Panc1 (cell line): ENCODE data around the gene RNF144A. TPM values are rescaled to one million over a fixed set of nuclear protein-coding genes. Genes with fewer than 3 reads are reported as not detected.

Experiments used
- ATAC-seq: fragments of 200-7000 bp; cut with Tn5 transposase; 2 replicates; pipeline ENCODE4 v1.9.1; 2020; ENCODE audit warnings: mild to moderate bottlenecking, moderate library complexity
- BruUV-seq: library from RNA; stranded (reverse); fragments of 400-500 nt; replicated peaks from 2 replicates; lab custom pipeline; 2021; lab: Mats Ljungman, UMichigan
- CTCF ChIA-PET: fragments of 300-600 bp; sonication (Branson Sonifier 250); formaldehyde crosslinking; loops from one replicate; lab custom pipeline; 2022; ENCODE audit warnings: antibody characterized with exemption; lab: Charles Lee
- POLR2A ChIA-PET: fragments of 300-600 bp; sonication (Branson Sonifier 250); formaldehyde crosslinking; loops from one replicate; lab custom pipeline; 2022; ENCODE audit warnings: antibody characterized with exemption; lab: Charles Lee
- DNase-seq: peaks from one replicate; pipeline ENCODE4 v3.0.0-alpha.2; 2010; ENCODE audit warnings: low read depth, low spot score
- H3K27ac ChIP-seq: 2 replicates; pipeline ENCODE4 v1.5.1; 2011; ENCODE audit warnings: mild to moderate bottlenecking, low read length, inconsistent platforms
- H3K27me3 ChIP-seq: fragments of 200-500 bp; sonication (Bioruptor generic); 2 replicates; pipeline ENCODE4 v1.6.0; 2014; ENCODE audit warnings: low read length, inconsistent platforms; ENCODE audit not compliant: control insufficient read depth, insufficient read depth
- H3K36me3 ChIP-seq: fragments of 200-500 bp; sonication (Bioruptor generic); 2 replicates; pipeline ENCODE4 v1.5.1; 2014; ENCODE audit warnings: inconsistent platforms, mild to moderate bottlenecking, low read length, moderate library complexity; ENCODE audit not compliant: control insufficient read depth, insufficient read depth
- H3K4me1 ChIP-seq: 2 replicates; pipeline ENCODE4 v1.5.1; 2011; ENCODE audit warnings: inconsistent platforms, mild to moderate bottlenecking, low read length, moderate library complexity; ENCODE audit not compliant: control insufficient read depth, insufficient read depth
- H3K4me3 ChIP-seq, 2 experiments: 2 replicates each; pipeline ENCODE4 v1.5.1; 2011 to 2012; ENCODE audit warnings: low read depth in 2 of 2, low read length in 2 of 2, mild to moderate bottlenecking in 2 of 2, inconsistent platforms in 1 of 2, moderate library complexity in 1 of 2
- H3K9me3 ChIP-seq: fragments of 200-500 bp; sonication (Bioruptor generic); 2 replicates; pipeline ENCODE4 v1.5.1; 2014; ENCODE audit warnings: low read depth, mild to moderate bottlenecking, inconsistent platforms, low read length, moderate library complexity; ENCODE audit not compliant: control insufficient read depth, insufficient read depth
- POLR2AphosphoS5 ChIP-seq: IDR thresholded peaks from 2 replicates; pipeline ENCODE4 v1.6.1; 2012; ENCODE audit warnings: mild to moderate bottlenecking, low read depth, low read length, moderate library complexity
- SIN3A ChIP-seq: IDR thresholded peaks from 2 replicates; pipeline ENCODE4 v1.6.1; 2012; ENCODE audit warnings: low read depth, mild to moderate bottlenecking, low read length, moderate library complexity, borderline replicate concordance; ENCODE audit not compliant: insufficient read depth
- TCF7L2 ChIP-seq: IDR thresholded peaks from 2 replicates; pipeline ENCODE4 v1.6.1; 2011; ENCODE audit warnings: mild to moderate bottlenecking, low read depth, low read length, inconsistent platforms
- in situ Hi-C: cut with HindIII; loops from 2 replicates; pipeline ENCODE4 v1.10.0; 2016; ENCODE audit warnings: low sequenced_read_pairs, low pct_unique_long_range_greater_than_20kb
- intact Hi-C: fragments of 100-400 bp; cut with micrococcal nuclease; formaldehyde crosslinking; loops from one replicate; pipeline ENCODE4 v1.10.0; 2022; ENCODE audit not compliant: unreplicated experiment
- total RNA-seq: library from RNA; stranded (reverse); gene quantifications from one replicate; pipeline ENCODE4 v1.2.1, GENCODE V29; 2021; ENCODE audit not compliant: unreplicated experiment
- TF ChIP-seq, protein P1 (sequence below), 2 experiments: IDR thresholded peaks; 2 replicates each; pipeline ENCODE4 v1.6.1; 2011 to 2012; ENCODE audit warnings: low read depth in 2 of 2, control low read depth in 1 of 2, low read length in 1 of 2, mild to moderate bottlenecking in 1 of 2, moderate library complexity in 1 of 2; ENCODE audit not compliant: insufficient read depth in 1 of 2
- TF ChIP-seq, protein P2 (sequence below): fragments of 450-650 bp; IDR thresholded peaks from 2 replicates; pipeline ENCODE4 v1.5.1; 2017; ENCODE audit warnings: mild to moderate bottlenecking

The RNF144A gene
- total RNA-seq, 1 experiment from 2014 or later = 5.4 TPM

DNA sequence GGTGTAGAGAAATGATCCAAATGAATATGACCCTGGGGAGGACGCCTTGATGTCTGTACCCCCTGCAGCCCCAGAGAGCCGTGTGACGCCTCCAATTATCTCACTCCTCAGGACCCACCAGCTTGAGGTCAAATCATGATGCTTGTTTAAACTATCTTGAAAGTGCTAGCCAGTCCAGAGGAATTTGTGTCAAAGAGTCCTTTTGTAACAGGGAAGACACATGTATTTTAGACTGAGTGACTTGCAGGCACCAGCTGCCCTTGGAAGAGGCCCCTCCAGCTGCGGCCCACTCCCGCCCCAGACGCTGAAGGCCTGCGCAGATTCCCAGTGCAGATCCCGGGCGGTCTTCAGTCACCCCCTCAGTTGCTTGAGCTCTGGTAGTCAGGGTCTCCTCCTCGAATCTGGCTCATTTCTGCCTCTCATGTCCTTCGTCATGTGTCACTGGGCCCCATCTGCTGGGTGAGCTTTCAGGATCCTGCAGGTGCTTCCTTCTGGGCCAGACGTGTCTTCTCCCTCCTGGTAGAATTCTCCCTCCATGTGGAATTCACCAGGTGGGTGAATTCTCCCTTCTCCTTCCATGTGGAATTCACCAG is 77.4 kb downstream of the RNF144A start:
- intact Hi-C loops = no loop called here
- DNase-seq (no peak), ATAC-seq (no peak)
- POLR2A ChIA-PET = no interaction called here
- H3K27me3 ChIP-seq = no peaks in the 10 kb centered on the region
- H3K4me3 ChIP-seq = no peak overlapping the region
- no peaks in the 10 kb centered on the region for H3K9me3 ChIP-seq
- H3K27ac ChIP-seq = no peak overlapping the region
- CTCF ChIA-PET = no interaction called here
- no peaks in the 10 kb centered on the region for H3K36me3 ChIP-seq
- TF ChIP-seq TCF7L2 = no peak
- no TSS peak for BruUV-seq
- in situ Hi-C loops = no loop called here
- no peaks in the 10 kb centered on the region for H3K4me1 ChIP-seq

DNA sequence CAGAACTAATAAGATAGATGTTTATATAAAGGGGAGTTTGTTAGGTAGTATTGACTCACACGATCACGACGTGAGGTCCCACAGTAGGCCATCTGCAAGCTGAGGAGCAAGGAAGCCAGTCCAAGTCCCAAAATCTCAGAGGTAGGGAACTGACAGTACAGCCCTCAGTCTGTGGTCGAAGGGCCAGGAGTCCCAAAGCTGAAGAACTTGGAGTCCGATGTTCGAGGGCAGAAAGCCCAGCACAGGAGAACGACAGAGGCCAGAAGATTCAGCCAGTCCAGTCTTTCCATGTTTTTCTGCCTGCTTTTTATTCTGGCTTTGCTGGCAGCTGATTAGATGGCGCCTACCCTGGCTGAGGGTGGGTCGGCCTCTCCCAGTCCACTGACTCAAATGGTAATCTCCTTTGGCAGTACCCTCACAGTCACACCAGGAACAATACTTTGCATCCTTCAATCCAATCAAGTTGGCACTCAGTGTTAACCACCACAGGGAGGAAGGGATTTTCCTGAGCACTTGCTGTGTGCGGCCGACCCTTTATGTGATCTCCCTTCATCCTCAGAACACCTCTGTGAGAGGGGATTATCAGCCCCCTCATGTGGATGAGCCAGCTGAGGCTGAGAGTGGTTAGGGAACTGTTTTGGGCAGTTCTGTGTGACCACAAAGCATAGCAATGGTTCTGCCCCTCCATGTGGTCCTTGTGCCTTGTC is 78.3 kb downstream of the RNF144A start:
- intact Hi-C loops (no loop called here), in situ Hi-C loops (no loop called here)
- TF ChIP-seq SIN3A (no peak), POLR2AphosphoS5 (no peak), TCF7L2 (no peak)
- TF ChIP-seq, protein P1, sequence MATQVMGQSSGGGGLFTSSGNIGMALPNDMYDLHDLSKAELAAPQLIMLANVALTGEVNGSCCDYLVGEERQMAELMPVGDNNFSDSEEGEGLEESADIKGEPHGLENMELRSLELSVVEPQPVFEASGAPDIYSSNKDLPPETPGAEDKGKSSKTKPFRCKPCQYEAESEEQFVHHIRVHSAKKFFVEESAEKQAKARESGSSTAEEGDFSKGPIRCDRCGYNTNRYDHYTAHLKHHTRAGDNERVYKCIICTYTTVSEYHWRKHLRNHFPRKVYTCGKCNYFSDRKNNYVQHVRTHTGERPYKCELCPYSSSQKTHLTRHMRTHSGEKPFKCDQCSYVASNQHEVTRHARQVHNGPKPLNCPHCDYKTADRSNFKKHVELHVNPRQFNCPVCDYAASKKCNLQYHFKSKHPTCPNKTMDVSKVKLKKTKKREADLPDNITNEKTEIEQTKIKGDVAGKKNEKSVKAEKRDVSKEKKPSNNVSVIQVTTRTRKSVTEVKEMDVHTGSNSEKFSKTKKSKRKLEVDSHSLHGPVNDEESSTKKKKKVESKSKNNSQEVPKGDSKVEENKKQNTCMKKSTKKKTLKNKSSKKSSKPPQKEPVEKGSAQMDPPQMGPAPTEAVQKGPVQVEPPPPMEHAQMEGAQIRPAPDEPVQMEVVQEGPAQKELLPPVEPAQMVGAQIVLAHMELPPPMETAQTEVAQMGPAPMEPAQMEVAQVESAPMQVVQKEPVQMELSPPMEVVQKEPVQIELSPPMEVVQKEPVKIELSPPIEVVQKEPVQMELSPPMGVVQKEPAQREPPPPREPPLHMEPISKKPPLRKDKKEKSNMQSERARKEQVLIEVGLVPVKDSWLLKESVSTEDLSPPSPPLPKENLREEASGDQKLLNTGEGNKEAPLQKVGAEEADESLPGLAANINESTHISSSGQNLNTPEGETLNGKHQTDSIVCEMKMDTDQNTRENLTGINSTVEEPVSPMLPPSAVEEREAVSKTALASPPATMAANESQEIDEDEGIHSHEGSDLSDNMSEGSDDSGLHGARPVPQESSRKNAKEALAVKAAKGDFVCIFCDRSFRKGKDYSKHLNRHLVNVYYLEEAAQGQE (IDR thresholded peaks at IDR 0.05; ENCODE audit: insufficient read depth in 1 of 2, low read depth in 2 of 2, low read length in 1 of 2) = no peak
- TF ChIP-seq, protein P2, sequence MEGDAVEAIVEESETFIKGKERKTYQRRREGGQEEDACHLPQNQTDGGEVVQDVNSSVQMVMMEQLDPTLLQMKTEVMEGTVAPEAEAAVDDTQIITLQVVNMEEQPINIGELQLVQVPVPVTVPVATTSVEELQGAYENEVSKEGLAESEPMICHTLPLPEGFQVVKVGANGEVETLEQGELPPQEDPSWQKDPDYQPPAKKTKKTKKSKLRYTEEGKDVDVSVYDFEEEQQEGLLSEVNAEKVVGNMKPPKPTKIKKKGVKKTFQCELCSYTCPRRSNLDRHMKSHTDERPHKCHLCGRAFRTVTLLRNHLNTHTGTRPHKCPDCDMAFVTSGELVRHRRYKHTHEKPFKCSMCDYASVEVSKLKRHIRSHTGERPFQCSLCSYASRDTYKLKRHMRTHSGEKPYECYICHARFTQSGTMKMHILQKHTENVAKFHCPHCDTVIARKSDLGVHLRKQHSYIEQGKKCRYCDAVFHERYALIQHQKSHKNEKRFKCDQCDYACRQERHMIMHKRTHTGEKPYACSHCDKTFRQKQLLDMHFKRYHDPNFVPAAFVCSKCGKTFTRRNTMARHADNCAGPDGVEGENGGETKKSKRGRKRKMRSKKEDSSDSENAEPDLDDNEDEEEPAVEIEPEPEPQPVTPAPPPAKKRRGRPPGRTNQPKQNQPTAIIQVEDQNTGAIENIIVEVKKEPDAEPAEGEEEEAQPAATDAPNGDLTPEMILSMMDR = no peak
- Histone ChIP-seq H3K36me3 (no peaks in the 10 kb centered on the region), H3K27me3 (no peaks in the 10 kb centered on the region), H3K4me1 (no peaks in the 10 kb centered on the region), H3K4me3 (no peak overlapping the region), H3K27ac (no peak overlapping the region), H3K9me3 (no peaks in the 10 kb centered on the region)
- CTCF ChIA-PET = no interaction called here
- ATAC-seq = no peak
- DNase-seq = no peak
- POLR2A ChIA-PET = no interaction called here
- BruUV-seq = no TSS peak
